ENCODE data around the gene TBK1.

The TBK1 gene

DNA sequence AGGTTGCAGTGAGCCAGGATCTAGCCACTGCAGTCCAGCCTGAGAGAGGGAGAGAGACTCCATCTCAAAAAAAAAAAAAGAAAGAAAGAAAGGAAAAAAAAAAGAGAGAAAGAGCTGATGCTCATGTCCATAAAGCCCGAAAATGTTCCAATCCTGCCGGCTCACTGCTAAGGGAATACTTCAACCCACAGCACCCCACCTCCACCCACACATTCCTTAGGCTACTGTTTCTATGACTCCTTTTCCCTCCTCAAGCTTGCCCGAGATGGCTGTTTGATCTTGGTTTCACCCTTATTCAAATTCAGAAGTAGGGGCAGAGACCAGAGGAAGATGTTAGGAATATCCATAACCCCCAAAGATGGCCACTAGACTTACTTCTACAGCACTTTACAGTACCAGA, 98.8 kb downstream of the TBK1 start:
- DNase-seq, result no peak

DNA sequence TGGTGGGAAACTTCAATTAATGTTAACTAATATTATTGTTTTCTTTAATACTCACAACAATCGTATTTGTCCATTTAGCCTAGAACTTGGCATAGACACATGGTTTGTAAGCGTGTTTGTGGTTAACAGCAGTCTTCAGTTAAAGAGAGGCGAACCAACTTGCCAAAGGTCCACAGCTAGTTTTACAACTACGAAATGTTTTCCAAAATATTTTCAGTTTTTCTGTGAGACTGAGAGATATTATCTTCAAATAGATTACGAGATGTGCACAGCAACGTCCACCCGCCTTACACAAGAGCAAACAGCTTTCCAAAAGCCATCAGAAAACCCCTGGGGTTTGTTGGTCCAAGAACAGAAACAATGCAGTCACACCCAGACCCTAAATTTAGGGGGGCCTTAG, 99.8 kb downstream of the TBK1 start:
- DNase-seq, result no peak
